ENCODE measurements around the gene KIAA0825. TPM values are rescaled to one million over a fixed set of nuclear protein-coding genes. Genes with fewer than 3 reads are reported as not detected.
A peak's percentile ranks its signal among the peaks of the same experiment; 100 is the strongest.

KIAA0825 gene
- total and polyA plus RNA-seq, 2 experiments from 2014 or later: 1.7 to 1.8 TPM

GRCh38 chr5:94154672-94155071, 463.7 kb downstream of the KIAA0825 start (continued):
- TF ChIP-seq ZNF331 (CRISPR knock-in tag; IDR thresholded peaks at IDR 0.05; ENCODE audit: low read depth) (no peak), JUNB (IDR thresholded peaks at IDR 0.05; ENCODE audit: unreplicated experiment) (no peak), EZH2phosphoT487 (IDR thresholded peaks at IDR 0.05; ENCODE audit: unreplicated experiment) (no peak), NANOG (IDR thresholded peaks at IDR 0.05; ENCODE audit: borderline replicate concordance) (no peak)
- TF ChIP-seq, protein P1, sequence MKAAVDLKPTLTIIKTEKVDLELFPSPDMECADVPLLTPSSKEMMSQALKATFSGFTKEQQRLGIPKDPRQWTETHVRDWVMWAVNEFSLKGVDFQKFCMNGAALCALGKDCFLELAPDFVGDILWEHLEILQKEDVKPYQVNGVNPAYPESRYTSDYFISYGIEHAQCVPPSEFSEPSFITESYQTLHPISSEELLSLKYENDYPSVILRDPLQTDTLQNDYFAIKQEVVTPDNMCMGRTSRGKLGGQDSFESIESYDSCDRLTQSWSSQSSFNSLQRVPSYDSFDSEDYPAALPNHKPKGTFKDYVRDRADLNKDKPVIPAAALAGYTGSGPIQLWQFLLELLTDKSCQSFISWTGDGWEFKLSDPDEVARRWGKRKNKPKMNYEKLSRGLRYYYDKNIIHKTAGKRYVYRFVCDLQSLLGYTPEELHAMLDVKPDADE (IDR thresholded peaks at IDR 0.05): no peak

DNA sequence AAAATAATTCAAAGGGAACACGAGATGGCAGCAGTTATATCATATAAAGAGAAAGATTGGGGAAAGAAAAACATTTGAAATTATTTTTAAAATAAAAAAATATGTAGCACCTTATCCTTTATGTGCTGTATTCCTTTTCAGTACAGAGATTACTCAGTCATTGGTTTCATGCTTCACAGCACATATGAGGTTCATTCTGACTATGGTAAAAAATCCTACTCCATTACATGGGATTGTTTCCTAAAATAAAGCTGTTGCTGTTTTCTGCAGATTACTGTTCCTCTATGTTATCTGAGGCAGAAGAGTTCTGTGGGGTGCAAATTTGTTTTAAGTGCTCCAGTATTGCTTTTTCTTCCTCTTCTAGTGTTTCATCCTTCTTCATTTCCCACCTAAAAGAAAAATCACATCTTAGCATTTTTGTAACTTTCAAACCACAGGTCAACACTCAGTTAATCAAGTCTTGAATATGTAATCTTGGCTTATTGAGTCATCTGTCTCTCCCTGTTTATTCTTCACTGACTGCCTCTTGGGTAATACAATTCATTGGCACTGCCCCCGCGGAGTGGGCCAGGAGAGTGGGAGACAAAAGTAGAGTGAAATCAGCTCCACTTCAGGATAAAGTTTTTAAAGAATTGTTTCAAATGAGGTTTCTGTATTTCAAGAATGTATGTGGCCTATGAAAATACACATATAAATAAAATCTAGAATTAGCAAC, 464.5 kb downstream of the KIAA0825 start:
- Histone ChIP-seq H3K4me1 (ENCODE audit: insufficient read depth) (peaks cover 12% of the 10 kb centered on the region), H3K4me3 (no peak overlapping the region), H3K27me3 (ENCODE audit: insufficient read depth) (no peaks in the 10 kb centered on the region), H3K4me2 (no peak overlapping the region), H3K27ac (ENCODE audit: low read depth) (peak overlapping the region; percentile 32; the same call in 1 of the 2 replicates), H3K79me2 (replicated peaks; ENCODE audit: insufficient read depth) (no peaks in the 10 kb centered on the region), H4K20me1 (replicated peaks; ENCODE audit: insufficient read depth) (peaks cover 3% of the 10 kb centered on the region; the same call in 1 of the 2 replicates), H3F3A (replicated peaks; ENCODE audit: low read depth) (no peaks in the 10 kb centered on the region), H3K36me3 (ENCODE audit: insufficient read depth) (peaks cover 7% of the 10 kb centered on the region; the same call in 1 of the 2 replicates), H2AFZ (no peak overlapping the region), H3K9me2 (ENCODE audit: insufficient read depth) (no peaks in the 10 kb centered on the region)
- H3K9me3 Mint-ChIP-seq: peaks cover 2% of the 10 kb centered on the region; the same call in 1 of the 3 replicates
- H3K4me3 Mint-ChIP-seq: no peak overlapping the region
- peaks cover 24% of the 10 kb centered on the region for H3K36me3 Mint-ChIP-seq (ENCODE audit: low read depth)
- H3K27me3 Mint-ChIP-seq (ENCODE audit: insufficient read depth, low read depth, poor library complexity): peaks cover 2% of the 10 kb centered on the region
- DNase-seq (ENCODE audit: low spot score) (no peak), ATAC-seq (no peak)
- TF ChIP-seq, protein P1 (IDR thresholded peaks at IDR 0.05): no peak
- TF ChIP-seq JUNB (IDR thresholded peaks at IDR 0.05; ENCODE audit: unreplicated experiment) (no peak), EZH2 (IDR thresholded peaks at IDR 0.05; ENCODE audit: low read depth, unreplicated experiment) (no peak), STAT1 (IDR thresholded peaks at IDR 0.05; ENCODE audit: unreplicated experiment) (no peak), ZNF114 (CRISPR knock-in tag; IDR thresholded peaks at IDR 0.05) (no peak), ZNF331 (CRISPR knock-in tag; IDR thresholded peaks at IDR 0.05; ENCODE audit: low read depth) (no peak), NANOG (IDR thresholded peaks at IDR 0.05; ENCODE audit: borderline replicate concordance) (no peak), POLR2AphosphoS5 (IDR thresholded peaks at IDR 0.05; ENCODE audit: low read depth) (no peak), CREB1 (CRISPR knock-in tag; IDR thresholded peaks at IDR 0.05; ENCODE audit: low read depth) (no peak)
- TF ChIP-seq, protein P2, sequence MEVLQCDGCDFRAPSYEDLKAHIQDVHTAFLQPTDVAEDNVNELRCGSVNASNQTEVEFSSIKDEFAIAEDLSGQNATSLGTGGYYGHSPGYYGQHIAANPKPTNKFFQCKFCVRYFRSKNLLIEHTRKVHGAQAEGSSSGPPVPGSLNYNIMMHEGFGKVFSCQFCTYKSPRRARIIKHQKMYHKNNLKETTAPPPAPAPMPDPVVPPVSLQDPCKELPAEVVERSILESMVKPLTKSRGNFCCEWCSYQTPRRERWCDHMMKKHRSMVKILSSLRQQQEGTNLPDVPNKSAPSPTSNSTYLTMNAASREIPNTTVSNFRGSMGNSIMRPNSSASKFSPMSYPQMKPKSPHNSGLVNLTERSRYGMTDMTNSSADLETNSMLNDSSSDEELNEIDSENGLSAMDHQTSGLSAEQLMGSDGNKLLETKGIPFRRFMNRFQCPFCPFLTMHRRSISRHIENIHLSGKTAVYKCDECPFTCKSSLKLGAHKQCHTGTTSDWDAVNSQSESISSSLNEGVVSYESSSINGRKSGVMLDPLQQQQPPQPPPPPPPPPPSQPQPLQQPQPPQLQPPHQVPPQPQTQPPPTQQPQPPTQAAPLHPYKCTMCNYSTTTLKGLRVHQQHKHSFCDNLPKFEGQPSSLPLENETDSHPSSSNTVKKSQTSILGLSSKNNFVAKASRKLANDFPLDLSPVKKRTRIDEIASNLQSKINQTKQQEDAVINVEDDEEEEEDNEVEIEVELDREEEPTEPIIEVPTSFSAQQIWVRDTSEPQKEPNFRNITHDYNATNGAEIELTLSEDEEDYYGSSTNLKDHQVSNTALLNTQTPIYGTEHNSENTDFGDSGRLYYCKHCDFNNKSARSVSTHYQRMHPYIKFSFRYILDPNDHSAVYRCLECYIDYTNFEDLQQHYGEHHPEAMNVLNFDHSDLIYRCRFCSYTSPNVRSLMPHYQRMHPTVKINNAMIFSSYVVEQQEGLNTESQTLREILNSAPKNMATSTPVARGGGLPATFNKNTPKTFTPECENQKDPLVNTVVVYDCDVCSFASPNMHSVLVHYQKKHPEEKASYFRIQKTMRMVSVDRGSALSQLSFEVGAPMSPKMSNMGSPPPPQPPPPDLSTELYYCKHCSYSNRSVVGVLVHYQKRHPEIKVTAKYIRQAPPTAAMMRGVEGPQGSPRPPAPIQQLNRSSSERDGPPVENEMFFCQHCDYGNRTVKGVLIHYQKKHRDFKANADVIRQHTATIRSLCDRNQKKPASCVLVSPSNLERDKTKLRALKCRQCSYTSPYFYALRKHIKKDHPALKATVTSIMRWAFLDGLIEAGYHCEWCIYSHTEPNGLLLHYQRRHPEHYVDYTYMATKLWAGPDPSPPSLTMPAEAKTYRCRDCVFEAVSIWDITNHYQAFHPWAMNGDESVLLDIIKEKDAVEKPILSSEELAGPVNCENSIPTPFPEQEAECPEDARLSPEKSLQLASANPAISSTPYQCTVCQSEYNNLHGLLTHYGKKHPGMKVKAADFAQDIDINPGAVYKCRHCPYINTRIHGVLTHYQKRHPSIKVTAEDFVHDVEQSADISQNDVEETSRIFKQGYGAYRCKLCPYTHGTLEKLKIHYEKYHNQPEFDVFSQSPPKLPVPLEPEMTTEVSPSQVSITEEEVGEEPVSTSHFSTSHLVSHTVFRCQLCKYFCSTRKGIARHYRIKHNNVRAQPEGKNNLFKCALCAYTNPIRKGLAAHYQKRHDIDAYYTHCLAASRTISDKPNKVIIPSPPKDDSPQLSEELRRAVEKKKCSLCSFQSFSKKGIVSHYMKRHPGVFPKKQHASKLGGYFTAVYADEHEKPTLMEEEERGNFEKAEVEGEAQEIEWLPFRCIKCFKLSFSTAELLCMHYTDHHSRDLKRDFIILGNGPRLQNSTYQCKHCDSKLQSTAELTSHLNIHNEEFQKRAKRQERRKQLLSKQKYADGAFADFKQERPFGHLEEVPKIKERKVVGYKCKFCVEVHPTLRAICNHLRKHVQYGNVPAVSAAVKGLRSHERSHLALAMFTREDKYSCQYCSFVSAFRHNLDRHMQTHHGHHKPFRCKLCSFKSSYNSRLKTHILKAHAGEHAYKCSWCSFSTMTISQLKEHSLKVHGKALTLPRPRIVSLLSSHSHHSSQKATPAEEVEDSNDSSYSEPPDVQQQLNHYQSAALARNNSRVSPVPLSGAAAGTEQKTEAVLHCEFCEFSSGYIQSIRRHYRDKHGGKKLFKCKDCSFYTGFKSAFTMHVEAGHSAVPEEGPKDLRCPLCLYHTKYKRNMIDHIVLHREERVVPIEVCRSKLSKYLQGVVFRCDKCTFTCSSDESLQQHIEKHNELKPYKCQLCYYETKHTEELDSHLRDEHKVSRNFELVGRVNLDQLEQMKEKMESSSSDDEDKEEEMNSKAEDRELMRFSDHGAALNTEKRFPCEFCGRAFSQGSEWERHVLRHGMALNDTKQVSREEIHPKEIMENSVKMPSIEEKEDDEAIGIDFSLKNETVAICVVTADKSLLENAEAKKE (CRISPR knock-in tag; IDR thresholded peaks at IDR 0.05): no peak
- TF ChIP-seq, protein P3, sequence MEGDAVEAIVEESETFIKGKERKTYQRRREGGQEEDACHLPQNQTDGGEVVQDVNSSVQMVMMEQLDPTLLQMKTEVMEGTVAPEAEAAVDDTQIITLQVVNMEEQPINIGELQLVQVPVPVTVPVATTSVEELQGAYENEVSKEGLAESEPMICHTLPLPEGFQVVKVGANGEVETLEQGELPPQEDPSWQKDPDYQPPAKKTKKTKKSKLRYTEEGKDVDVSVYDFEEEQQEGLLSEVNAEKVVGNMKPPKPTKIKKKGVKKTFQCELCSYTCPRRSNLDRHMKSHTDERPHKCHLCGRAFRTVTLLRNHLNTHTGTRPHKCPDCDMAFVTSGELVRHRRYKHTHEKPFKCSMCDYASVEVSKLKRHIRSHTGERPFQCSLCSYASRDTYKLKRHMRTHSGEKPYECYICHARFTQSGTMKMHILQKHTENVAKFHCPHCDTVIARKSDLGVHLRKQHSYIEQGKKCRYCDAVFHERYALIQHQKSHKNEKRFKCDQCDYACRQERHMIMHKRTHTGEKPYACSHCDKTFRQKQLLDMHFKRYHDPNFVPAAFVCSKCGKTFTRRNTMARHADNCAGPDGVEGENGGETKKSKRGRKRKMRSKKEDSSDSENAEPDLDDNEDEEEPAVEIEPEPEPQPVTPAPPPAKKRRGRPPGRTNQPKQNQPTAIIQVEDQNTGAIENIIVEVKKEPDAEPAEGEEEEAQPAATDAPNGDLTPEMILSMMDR (conservative IDR thresholded peaks at IDR 0.05; ENCODE audit: low read depth in 2 of 2): no peak
- H3K4me1 Mint-ChIP-seq: peaks cover 11% of the 10 kb centered on the region
- H3K27ac Mint-ChIP-seq: 0 out of 2 replicates have a peak overlapping the region, but pooled peaks have one; percentile 5

All from GM23338 (cell line).